COLO668 (cell line): ENCODE measurements around the gene CPNE8.

Experiments
- DNase-seq: peaks from one replicate; lab custom pipeline; 2025; ENCODE audit not compliant: unreplicated experiment; lab: John Stamatoyannopoulos, UW

Gene CPNE8

DNA sequence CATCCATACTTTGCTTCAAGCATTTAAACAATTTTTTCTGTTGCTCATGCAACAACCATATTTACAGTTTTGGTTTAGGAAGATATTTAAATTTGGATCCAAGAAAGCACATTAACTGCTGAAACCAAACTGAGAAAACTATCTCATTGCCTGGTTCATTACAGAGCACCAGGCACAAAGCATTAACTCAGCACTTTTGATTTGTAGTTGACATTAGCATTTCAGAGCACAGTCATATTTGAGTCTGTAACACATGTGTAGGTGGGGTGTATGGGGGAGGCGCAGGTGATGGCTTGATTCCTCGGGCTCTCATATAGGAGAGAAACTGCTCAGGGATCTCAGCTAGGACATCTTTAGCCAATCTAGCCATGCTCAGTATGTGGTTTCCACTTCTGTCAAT is 251.7 kb downstream of the CPNE8 start:
- DNase-seq: no peak

DNA sequence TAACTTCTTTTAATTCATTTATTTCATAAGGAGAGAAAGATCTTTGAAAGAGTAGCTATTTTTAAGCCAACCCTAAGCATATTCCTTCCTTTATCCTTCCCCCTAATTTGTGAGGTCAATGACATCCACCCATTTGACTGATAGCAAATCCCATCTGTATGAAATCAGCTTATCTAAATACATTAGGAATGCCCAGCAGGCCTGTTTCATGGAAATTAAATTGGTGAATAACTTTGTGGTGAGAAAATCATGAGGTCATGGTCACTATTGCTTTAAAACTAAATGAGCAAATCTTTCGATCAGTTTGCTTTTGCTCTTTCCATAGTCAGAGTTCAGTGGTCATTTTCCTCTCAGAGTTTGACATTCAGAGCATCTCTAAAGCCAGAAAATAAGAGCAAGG is 256.6 kb downstream of the CPNE8 start:
- no peak for DNase-seq

DNA sequence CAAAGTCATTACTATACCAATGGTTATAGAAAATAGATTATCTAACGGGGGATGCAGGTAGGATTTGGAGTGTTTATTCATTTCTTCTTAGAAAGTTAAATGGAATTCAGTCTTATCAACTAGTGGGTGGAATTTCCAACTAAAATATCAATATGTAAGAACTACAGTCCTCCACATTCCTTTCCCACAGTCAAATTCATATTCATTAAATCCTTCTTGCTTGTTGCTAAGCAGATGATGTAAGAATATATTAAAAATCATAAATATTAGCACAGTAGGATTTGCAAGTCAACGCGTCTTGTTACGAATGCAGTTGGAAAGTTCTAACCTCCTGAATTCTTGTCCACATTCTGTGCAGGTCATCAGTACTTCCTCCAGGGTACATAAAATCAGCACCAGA is 259.2 kb downstream of the CPNE8 start:
- no peak for DNase-seq

- no peak for DNase-seq
Observed at GRCh38 chr12:38639625-38640024, 265.8 kb downstream of the CPNE8 start.

- DNase-seq: no peak
Observed at GRCh38 chr12:38638401-38638800, 267.0 kb downstream of the CPNE8 start.

- DNase-seq: no peak
Observed at GRCh38 chr12:38633511-38633910, 271.9 kb downstream of the CPNE8 start.

- DNase-seq: no peak
Observed at GRCh38 chr12:38629064-38629463, 276.3 kb downstream of the CPNE8 start.

- no peak for DNase-seq
Observed at GRCh38 chr12:38628288-38628687, 277.1 kb downstream of the CPNE8 start.

GRCh38 chr12:38625306-38625705 is 280.1 kb downstream of the CPNE8 start:
- no peak for DNase-seq

DNA sequence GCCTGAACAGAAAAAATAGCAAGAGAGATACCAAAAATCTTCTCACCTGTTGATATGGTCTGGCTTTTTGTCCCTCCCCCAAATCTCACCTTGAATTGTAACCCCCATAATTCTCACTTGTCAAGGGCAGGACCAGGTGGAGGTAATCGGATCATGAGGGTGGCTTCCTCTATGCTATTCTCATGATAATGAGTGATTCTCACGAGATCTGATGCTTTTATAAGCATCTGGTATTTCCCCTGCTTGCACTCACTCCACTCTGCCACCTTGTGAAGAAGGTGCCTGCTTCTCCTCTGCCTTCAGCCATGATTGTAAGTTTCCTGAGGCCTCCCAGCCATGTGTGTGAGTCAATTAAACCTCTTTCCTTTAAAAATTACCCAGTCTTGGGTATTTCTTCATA is 291.2 kb downstream of the CPNE8 start:
- no peak for DNase-seq

- DNase-seq: no peak
Observed at GRCh38 chr12:38610808-38611350, 294.5 kb downstream of the CPNE8 start.

- no peak for DNase-seq
Observed at GRCh38 chr12:38607295-38607694, 298.1 kb downstream of the CPNE8 start.
